Measurements from ENCODE around the gene ALG13. TPM values are rescaled to one million over a fixed set of nuclear protein-coding genes. Genes with fewer than 3 reads are reported as not detected.
"Not testable (repeated sequence)": the region's sequence is repeated elsewhere in the genome, so short reads cannot be mapped to it uniquely, and the experiment has no call there.

ALG13 gene
- total RNA-seq, 3 donors from 2014 or later = 33.9 to 49.6 (median 41.6) TPM

GRCh38 chrX:111759686-111760085 lies 78.7 kb downstream of the ALG13 start:
- no peak for ATAC-seq
- H3K4me3 ChIP-seq = no peak overlapping the region

GRCh38 chrX:111761578-111762135 lies 80.7 kb downstream of the ALG13 start:
- Histone ChIP-seq H3K4me3 (no peak overlapping the region), H3K9me3 (no peaks in the 10 kb centered on the region), H3K36me3 (ENCODE audit: low read depth) (no peaks in the 10 kb centered on the region), H3K4me1 (ENCODE audit: low read depth) (no peaks in the 10 kb centered on the region)
- no peak for TF ChIP-seq CTCF (IDR thresholded peaks at IDR 0.05)
- no peak for ATAC-seq
- DNase-seq = no peak
- intact Hi-C loops (cut with DNase I, micrococcal nuclease) = no loop called here

More at GRCh38 chrX:111759686-111760085, 78.7 kb downstream of the ALG13 start:
- DNase-seq = no peak
- no peaks in the 10 kb centered on the region for H3K9me3 ChIP-seq
- H3K36me3 ChIP-seq (ENCODE audit: low read depth) = no peaks in the 10 kb centered on the region
- intact Hi-C loops (cut with DNase I, micrococcal nuclease) = no loop called here
- TF ChIP-seq CTCF (IDR thresholded peaks at IDR 0.05) = no peak
- H3K4me1 ChIP-seq (ENCODE audit: low read depth) = no peaks in the 10 kb centered on the region

- H3K4me1 ChIP-seq (ENCODE audit: low read depth) = no peaks in the 10 kb centered on the region
- ATAC-seq = no peak
- DNase-seq = no peak
- H3K4me3 ChIP-seq = no peak overlapping the region
- H3K9me3 ChIP-seq = no peaks in the 10 kb centered on the region
- intact Hi-C loops (cut with DNase I, micrococcal nuclease) = no loop called here
- no peaks in the 10 kb centered on the region for H3K36me3 ChIP-seq (ENCODE audit: low read depth)
- TF ChIP-seq CTCF (IDR thresholded peaks at IDR 0.05) = no peak
Measured at GRCh38 chrX:111778591-111778990, 97.6 kb downstream of the ALG13 start.

GRCh38 chrX:111779582-111779981 lies 98.6 kb downstream of the ALG13 start:
- Histone ChIP-seq H3K9me3 (peaks cover 1% of the 10 kb centered on the region), H3K4me1 (ENCODE audit: low read depth) (no peaks in the 10 kb centered on the region), H3K4me3 (no peak overlapping the region), H3K36me3 (ENCODE audit: low read depth) (no peaks in the 10 kb centered on the region)
- no peak for TF ChIP-seq CTCF (IDR thresholded peaks at IDR 0.05)
- DNase-seq = no peak
- ATAC-seq = peak; percentile 73
- intact Hi-C loops (cut with DNase I, micrococcal nuclease) = no loop called here

- H3K9me3 ChIP-seq = peaks cover 6% of the 10 kb centered on the region
- DNase-seq (no peak), ATAC-seq (no peak)
- H3K4me1 ChIP-seq (ENCODE audit: low read depth) = no peaks in the 10 kb centered on the region
- H3K36me3 ChIP-seq (ENCODE audit: low read depth) = no peaks in the 10 kb centered on the region
- no peak for TF ChIP-seq CTCF (IDR thresholded peaks at IDR 0.05)
- intact Hi-C loops (cut with DNase I, micrococcal nuclease) = no loop called here
- no peak overlapping the region for H3K4me3 ChIP-seq
Measured at GRCh38 chrX:111784667-111785066, 103.7 kb downstream of the ALG13 start.

GRCh38 chrX:111790054-111790453 lies 109.1 kb downstream of the ALG13 start:
- H3K4me1 ChIP-seq (ENCODE audit: low read depth); H3K4me3 ChIP-seq; DNase-seq; intact Hi-C loops (cut with DNase I, micrococcal nuclease); ATAC-seq; H3K9me3 ChIP-seq; H3K36me3 ChIP-seq (ENCODE audit: low read depth): not testable (repeated sequence)

Other genes with a start within 250 kb of the ALG13 start
- under 1 TPM in 2 of 3 donors, not detected in 1; 0.07 to 0.66 TPM for gene SERTM2, start 169.5 kb upstream of the ALG13 start, total RNA-seq
- not detected for gene TRPC5OS, start 195.0 kb downstream of the ALG13 start, total RNA-seq

Measured in mucosa of descending colon (tissue), 3 donors.